ENCODE results near the gene DUSP1.

DUSP1 gene

DNA sequence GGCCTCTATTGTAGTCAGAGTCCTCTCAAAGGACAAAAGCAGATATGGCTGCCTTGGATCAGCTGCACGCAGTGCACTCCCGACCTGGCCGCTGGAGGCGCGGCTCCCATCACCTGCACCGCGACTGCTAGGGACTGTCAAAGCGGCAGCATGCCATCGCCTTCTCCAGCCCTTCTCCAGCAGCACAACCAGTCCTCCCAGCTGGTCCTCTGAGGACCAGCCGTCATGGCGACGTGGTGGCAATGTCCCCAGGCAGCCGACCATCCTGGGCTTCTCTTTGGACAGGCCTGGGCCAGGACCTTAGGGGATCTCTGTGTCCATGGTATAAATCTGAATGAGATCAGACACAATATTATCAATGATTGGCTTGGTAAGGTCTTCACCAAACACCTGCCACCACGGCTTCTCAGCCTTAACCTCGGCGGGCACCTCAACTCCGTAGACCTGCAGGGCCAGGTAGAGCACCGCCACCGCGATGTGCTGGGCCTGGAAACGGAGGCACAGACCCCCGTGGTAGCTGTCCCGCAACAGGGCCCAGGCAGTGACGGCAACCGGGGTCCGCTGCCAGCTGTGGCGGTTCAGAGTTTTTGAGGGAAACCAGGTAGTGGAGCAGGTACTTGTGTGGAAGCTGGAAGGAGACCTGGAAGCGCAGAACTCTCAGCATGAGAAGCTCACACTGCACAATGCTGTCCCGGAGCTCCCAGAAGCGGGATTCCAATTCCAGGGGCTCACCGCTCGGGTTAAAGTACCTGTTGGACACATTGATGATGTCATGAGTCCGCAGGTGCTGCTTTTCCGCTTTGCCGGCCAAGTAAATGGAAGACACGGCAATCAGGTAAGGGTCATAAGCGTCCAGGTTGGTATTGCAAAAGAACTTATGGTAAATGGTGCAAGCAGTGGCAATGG is 8.5 kb downstream of the DUSP1 start:
- DNase-seq, result no peak

DNA sequence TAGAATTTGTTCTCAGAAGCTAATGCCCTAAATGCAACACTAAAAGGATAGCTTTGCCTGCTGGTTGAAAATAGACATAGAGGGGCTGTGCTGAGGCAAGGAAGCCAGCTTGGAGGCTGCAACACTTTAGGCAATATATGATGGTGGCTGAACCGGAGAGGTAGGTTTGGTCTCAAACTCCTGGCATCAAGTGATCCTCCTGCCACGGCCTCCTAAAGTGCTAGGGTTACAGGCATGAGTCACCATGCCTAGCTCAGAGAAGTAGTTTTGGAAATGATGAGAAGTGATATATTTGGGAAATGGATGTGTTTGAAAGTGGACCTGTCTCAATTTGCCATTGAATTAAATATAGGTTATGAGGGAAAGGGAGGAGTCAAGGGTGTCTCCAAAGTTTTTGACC is 10.0 kb downstream of the DUSP1 start:
- no peak for DNase-seq

DNA sequence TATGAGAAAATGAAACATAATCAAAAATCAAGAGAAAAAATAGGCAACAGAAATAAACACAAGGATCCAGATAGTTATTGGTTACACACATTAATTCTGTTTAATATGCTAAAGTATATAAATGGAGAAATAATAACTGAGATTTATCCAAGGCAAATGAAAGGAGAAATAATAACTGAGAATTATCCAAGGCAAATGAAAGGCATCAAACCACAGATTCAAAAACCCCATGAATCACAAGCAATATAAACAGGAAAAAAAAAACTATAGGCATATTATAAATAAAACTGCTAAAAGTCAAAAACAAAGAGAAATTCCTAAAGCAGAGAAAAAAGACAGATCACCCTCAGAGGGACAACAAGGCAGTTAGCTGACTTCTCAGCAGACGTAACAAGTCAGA is 10.9 kb downstream of the DUSP1 start:
- DNase-seq, result no peak

DNA sequence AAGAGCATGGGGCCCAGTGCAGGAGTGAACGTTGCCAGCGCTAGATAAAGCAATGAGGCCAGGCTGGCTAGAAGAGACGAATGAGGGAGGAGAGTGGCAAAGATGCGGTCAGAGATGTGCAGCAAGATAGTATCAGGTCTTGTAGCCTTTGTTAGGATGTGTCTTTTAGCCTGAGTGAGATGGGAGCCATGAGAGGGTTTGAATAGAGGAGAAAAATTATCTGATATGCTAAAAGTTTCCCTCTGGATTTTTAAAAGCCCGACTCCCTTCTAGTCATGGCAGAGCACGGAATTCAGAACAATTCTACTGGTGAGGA is 12.2 kb downstream of the DUSP1 start:
- no peak for DNase-seq

DNA sequence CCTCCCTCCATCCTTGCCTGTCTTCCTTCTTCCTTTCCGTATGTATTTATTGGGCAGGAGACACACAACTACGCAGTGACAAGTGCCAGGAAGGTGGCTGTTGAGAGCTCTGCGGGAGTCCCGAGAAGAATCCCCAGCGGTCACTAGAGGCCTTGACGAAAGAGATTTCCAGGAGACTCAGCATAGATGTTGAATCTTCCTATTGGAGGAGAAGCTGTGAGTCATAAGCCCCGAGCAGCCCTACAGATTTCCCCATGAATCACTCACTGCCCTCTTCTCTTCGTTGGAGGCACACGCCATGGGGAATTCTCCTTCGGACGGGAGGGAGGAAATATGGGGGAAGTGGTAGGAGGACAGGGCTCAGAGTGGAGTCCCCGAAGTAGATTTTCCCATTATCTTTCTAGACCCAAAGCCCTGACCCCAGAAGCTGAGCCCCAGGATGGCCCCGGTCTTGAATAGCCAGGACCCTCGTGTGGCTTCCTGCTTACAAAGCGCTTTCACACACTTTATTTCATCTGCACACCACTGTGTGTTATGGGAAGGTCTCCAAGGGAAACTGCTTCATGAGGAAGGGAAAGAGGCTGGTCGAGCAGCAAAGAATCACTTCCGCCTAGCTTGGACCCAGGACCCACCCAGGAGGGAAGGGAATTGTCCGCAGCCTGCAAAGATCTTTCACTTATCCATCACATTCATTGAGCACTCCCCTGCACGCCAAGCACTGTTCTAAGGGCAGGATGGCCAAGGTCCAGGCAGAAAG is 12.7 kb downstream of the DUSP1 start:
- no peak for DNase-seq

DNA sequence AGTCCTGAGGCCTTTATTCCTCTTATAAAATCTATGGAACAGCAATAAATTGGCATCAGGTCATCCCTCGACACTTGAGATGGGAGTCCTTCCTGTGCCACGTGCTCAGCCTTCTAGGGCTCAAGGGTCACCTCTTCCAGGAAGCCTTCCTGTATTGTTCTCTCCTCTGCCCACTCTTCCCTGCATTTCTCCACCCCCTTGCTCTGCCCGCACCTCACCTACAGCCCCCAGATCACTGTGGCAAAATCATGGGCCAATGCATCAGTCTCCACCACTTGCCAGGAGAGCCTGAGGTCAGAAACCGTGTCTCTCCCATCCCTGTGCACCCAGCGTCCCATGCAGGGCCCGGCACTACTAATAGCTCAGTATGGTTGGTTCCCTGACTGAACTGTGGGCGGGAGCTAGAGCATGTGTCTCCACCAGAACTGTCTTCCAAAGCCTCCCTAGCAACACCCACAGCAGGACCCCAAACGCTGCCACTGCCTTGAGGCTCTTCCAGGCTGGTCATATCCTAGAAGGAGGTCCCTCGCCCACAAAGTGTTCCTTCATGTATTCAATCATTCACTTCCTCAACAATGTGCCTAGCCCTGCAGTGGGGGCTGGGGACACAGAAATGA is 13.5 kb downstream of the DUSP1 start:
- DNase-seq, result no peak

DNA sequence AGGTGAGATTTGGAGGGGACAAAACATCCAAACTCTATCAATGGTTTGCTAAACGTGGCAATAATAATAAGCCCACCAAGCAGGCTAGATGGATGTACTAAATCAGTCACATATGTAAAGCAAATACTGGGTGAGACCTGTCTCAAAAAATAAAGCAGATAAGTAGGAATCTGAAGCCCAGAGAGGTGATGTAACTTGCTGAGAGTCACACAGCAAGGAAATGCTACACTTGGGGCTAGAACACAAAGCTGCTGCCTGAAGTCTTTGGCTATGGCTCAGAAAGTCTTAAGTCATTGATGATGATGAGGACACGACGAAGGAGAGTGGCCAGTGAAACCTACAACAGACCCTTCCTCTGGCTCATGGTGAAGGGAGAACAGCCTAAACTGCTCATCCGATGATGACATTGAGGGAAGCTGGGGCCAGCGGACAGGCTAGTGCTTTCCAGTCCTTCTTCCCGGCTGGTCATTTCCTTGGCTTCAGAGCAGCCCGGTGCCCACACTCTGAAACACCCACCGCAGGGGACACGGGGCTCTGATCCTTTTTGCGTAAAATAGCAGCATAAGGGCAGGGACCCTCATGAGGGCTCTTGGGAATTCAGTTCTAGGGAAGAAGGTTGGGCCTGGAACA is 14.1 kb downstream of the DUSP1 start:
- no peak for DNase-seq

DNA sequence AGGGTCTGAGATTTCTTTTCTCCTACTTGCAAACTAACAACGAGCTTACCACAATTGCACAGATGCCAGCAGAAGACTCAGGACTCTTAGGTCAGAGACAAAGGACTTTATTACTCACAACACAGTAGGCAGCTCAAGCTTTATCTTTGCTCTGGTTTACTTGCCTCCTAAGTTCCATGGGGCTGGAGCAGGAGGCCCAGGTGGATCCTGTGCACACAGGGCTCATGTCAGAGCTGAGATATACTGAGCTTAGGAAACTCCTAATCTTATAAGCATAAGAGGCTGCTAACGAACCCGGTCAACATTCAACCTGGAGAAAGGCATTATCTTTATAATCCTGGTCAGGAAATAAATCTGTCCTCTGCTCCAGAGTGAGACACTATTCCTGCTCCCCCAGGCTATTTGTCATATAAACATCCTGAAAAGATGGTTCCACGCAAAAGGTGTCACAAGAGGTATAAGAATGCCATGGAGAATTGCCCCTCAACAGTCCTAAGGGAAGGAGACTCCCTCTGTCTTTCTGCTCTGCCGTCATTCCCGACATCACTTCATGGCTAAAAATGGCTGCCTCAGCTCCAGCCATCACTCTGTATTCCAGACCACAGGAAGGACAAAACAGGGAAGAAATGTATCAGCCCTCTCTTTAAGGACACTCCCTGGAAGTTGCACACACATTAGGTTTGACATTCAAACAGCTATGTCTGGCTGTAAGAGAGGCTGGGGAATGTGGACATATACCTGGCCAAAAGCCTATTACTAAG is 16.2 kb downstream of the DUSP1 start:
- no peak for DNase-seq

DNA sequence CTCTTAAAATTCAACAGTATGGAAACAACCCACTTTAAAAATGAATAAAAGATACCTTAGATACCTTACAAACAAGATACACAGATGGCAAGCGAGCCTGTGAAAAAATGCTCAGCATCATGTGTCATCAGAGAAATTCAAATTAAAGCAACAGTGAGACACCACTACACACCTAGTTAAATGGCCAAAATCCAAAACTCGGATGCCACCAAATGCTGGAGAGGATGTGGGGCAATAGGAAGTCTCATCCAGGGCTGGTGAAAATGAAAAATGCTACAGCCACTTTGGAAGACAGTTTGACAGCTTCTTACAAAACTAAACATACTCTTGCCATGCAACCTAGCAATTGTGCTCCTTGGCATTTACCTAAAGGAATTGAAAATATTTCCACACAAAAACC is 17.9 kb downstream of the DUSP1 start:
- DNase-seq, result no peak

DNA sequence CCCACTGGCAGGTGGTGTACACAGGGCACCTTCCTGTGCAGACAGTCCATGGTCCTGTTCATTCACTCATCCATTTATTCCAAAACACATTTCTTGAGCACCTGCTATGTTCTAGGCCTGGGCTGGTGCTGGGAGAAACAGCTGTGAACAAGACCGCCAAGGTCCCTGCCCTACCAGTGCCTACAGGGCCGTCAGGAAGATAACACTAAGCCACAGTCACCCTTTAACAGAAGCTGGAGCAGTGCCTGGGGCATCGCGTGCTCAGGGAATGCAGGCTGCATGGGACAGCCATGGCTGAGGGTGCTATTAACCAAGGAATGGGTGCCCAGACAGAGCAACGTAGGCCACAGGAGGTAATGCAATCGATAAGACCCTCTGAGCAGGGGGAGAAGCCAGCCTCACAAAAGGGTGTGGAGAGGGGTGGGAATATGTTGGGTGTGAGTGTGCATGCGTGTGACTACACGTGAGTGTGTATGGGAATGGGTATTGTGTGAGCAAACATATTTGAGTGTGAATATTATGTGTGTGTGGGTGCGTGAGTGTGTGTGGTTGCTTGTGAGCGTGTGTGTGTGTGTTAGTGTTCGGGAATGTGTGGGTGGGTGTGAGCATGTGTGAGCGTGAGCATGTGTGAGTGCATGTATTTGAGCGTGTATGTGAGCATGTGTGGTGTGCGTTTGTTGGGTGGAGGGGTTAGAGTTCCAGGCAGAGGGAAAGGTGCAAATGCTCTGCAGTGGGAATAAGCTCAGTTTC is 19.1 kb downstream of the DUSP1 start:
- DNase-seq, result no peak

DNA sequence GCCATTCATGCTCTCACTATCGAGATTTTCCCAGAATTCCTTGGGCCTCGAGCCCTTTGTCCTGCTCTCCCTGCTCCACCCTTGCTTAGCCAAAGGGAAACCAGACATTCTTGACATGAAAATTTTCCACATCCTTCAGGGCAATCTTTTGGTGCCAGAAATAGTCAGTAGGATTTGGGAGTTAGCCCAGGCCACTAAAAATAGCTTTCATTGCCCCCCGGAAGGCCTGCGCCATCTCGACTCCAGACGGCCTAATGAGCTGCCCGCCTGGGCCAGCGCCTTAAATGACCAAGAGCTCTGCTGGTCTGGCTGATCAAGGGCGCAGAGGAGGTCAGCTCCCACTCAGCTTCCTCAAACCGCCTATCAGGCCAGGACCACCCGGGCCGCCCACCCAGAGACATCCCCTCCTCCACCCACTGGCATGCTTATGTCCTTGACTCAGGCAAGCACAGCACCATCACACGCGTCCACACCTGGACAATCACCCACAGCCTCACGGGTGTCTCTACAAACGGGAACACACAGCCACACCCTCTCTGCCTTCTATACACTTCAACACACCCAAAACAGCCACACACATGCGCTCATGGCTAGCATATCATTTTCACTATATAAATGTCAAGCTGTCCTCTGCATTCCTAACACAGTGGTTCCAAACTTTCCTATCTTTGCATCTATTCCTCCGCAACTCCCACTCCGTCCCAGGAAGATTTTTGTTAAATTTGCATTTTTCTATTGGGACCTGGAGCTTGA is 20.9 kb downstream of the DUSP1 start:
- DNase-seq, result no peak

DNA sequence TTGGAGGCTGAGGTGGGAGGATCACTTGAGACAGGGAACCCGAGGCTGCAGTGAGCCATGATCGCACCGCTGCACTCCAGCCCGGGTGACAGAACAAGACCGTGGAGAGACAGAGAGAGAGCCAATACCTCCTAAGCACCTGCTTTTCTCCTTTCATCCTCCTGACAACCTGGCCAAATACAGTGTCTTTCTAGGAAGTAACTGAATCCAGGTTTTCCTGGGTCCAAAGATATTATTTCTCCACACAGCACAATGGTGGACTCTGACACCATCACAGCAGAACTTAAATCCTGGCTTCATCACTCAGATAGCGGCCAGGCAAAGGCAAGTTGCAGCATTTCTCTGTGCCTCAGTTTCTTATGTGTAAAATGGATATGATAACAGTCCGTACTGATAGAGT is 21.9 kb downstream of the DUSP1 start:
- no peak for DNase-seq

DNA sequence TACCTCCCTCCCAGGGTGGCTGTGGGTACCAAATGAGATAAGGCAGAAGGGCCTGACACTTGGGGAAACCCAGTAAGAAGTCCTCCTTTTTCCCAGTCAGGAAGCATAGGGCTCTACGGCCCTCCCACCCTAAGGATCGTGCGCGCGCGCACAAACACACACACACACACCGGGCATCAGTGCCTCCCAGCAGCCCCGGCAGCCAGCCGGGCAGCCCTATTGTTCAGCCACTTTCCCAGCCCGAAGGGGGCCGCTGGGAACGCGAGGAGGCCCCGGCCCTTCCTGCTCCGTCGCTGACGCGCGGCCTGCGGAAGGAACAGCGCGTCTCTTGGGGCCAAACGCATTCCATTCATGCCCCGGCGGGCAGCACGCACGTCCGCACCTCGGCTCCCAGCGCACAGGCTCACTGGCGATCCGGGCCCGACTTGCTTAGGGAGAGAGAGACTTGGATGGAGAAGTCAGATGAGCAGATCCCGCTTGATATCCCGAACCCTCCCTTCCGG is 22.6 kb downstream of the DUSP1 start:
- DNase-seq, result peak; percentile 77

DNA sequence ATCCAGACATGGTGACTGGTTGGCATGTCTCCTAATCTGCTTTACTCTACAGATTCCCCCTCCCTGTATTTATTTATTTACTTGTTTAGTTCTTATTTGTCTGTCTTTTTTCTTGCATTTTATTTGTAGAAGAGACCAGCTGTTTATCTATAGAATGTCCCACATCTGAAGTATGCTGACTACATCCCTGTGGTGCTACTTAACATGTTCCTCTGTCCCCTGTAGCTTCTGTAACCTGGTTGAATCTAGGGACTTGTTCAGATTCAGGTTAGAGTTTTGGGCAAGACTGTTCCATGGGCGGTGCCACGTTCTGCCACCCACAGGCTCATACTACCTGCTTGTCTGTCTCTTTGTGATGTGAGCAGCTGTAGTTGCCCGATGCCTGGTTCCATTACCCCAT is 23.5 kb downstream of the DUSP1 start:
- DNase-seq, result no peak

DNA sequence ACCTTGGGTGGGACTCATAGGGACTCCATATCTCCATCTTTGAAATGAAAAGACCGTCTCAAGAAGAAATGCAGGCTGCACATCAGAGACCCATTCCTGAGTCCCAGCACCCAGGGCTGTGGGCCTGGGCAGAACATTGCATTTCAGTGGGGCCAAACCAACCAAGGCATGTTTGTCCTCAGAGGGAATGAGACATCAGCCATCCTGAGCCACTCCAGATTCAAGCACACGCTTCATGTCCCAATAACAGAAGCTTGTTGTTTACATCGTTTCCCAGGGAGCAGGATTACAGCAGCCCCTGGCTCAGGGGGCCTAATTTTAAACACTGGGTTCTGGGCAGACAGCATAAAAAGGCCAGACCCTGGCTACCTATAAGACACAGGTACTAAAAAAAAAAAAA is 24.3 kb downstream of the DUSP1 start:
- DNase-seq, result no peak

DNA sequence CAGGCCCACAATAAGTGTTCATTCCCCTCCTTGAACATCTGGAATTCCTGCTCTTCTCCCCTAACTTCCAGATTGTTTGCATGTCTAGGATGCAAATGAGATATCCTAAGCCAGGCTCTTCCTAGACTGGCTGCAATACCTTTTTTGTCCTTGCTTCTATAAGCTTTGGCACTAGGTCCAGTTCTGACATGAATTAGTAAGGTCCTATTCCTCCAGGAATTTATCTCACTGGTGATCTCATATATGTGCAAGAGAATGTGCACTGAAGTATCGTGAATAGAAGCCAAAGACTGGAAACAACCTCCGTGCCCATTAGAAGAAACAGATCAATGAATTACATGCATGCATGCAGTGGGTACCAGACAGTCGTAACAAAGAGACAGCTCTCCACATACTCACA is 25.2 kb downstream of the DUSP1 start:
- no peak for DNase-seq

DNA sequence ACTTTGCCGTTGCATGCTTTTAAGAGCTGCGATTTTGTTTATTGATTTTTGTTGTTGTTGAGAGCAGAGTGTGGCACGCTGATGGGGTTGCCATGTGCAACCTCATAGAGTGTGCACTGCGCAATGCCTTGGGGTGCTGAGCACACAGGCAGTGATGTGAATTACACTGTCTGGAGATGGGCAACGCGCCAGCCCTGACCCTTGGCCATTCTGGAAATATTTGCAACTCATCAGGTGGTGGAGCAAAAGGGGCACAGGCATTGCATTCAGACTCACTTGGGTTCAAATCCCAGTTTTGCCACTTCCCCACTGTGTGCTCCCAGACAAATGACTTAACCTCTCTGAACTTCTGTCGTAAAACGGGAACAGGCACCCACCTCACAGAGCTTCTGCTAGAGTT is 25.6 kb downstream of the DUSP1 start:
- DNase-seq, result no peak

DNA sequence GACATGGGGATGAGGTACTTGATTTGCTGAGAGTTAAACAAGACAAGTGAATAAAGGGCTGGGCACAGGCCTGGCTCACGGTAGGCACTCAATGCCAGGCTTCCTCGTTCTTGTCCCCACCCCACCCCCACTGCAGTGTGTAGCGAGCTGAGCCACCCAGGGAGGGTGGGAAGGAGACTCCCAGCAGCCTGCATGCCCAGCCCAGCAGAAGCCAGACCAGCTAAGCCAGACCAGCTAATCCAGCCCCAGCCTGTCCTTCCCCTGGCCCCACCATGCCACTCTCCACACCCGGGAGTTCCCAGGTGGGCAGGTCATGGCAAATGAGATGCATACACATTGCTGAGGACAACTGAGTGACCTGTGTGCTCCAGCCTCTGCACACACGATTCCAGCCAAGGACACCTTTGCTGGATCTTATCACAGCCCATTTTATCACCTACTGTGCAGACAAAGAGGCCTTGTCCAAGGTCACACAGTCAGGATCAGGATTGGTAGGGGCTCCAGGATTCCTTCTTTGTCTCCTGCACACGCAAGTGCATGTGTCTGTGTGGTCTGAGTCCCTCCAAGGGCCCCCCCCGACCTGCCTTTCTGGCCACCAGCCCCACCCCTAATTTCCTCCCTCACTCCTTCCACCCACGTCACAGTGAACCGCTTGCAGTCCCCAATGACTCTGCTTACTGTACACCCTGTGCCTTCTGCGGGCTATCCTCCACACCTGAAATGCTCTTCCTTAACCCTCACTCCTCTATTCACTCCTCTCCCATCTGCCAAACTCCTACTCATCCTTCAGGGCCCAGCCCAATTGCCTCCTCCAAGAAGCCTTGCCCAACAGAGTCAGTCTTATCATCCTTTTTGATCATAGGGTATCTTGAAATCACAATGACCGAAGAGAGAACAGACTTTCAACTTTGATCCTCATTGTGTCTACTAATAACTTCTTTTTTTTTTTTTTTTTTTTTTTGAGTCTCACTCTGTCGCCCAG is 26.6 kb downstream of the DUSP1 start:
- no peak for DNase-seq

DNA sequence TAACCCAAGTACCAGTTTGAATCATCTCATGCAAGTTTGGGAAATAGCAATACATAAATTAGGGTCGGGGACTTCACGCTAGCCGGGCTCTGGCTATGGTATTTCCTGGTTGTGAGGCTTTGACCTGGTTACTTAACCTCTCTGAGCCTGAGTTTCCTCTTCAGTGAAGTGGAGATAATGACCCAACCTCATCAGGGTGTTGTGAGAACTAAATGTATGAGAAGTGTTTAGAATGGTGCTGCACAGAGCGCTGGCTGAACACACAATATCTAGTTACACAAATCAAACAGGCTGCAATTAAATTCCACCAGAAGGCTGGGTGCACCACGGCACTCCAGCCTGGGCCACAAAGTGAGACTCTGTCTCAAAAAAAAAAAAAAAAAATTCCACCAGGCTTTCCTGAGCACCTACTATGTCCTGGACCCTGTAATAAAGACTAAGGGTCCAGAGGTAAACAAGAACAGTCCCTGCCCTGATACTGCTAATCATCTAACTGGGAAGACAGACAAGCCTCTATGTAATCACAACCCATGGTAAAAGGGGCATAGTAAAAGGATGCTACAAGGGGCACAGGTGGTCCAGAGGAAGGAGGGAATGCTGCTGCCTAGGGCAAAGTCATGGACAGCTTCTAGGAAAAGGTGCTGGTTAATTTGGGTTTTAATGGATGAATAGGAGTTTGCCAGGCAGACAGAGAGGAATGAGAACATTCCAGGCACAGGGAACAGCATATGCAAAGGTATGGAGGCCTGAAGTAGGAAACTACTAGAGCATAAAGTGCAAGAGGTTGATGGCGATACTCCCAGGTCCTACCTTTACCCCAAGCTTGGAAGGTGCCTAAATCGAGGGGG is 27.7 kb downstream of the DUSP1 start:
- DNase-seq, result no peak
